Uterus (tissue), 2 donors: ENCODE results near the gene BRMS1L.

Experiments
- CTCF ChIP-seq, 4 experiments: fragments of 200-600 bp in 2 of 4; fragments of 450-650 bp in 2 of 4; sonication (generic) in 2 of 4; IDR thresholded peaks; one replicate each; pipeline ENCODE4 v1.5.1; 2016 to 2019; ENCODE audit warnings: antibody characterized with exemption in 4 of 4, mild to moderate bottlenecking in 2 of 4, moderate library complexity in 1 of 4
- POLR2A ChIP-seq, 2 donors: fragments of 450-650 bp; IDR thresholded peaks; one replicate each; pipeline ENCODE4 v1.6.1; 2016; ENCODE audit warnings: antibody characterized with exemption in 2 of 2, mild to moderate bottlenecking in 1 of 2, moderate library complexity in 1 of 2

GRCh38 chr14:35779368-35779767 is 46.8 kb upstream of the BRMS1L start:
- TF ChIP-seq POLR2A (IDR thresholded peaks at IDR 0.05) (no peak), CTCF (IDR thresholded peaks at IDR 0.05) (no peak)
